ENCODE measurements around the gene IFITM5.
"Not testable (repeated sequence)": the region's sequence is repeated elsewhere in the genome, so short reads cannot be mapped to it uniquely, and the experiment has no call there.

IFITM5 gene
- 0 to 0.13 (median 0) reads per million in 9 experiments for total RNA-seq

DNA sequence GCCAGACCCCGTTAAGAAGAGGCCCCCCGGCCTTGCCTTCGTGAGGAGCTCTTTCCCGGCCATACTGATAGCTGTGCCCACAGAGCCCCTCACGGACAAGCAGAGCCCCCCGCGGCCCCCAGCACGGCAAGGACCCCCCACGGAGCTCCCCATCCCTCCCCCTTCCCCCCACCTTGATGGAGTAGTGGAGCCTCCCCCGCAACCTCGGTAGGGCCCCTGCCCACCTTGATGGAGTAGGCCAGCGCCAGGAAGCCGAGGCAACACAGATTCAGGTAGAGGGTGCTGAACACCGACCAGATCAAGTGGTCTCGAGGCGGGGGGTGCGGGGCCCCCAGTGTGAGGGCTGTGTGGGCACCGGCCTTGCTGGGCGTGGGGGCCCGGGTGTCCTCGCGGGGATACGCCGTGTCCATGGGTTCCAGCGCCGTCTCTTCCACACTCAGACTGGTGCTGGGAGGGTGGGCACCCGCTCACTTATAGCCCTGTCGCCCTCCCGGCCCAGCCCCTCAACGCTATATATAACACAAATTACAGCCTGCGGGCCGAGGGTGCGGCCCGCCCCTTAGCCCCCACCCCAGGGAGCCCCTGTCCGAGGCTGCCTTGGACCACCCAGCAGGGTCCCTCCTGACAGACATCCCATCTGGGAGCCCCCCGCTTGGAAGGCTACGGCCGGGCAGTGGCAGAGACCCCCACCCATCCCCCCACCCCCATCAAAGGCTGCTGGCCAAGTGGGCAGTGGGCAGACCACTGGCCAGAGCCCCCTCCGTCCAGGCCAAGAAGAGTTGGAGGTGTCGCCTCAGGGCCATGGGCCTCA lies at the start of gene IFITM5:
Gene IFITM5, minus strand, starts transcription at position 446 of the 811 bp plus-strand sequence. Its CDS starts 36 bp downstream, at position 410.
- ATAC-seq (replicated peaks) = no peak
- DNase-seq = no peak
- Mint-ChIP-seq H3K4me3 (no peak within 1 kb of the TSS), H3K4me1 (ENCODE audit: low read depth in 2 of 2) (peaks cover 12 to 21% of the 10 kb centered on the region in 2 donors), H3K27ac (no peak within 1 kb of the TSS), H3K27me3 (peaks cover 4 to 8% of the 10 kb centered on the region in 2 donors), H3K9me3 (no peaks in the 10 kb centered on the region), H3K36me3 (ENCODE audit: insufficient read depth) (peaks cover 12% of the 10 kb centered on the region)

DNA sequence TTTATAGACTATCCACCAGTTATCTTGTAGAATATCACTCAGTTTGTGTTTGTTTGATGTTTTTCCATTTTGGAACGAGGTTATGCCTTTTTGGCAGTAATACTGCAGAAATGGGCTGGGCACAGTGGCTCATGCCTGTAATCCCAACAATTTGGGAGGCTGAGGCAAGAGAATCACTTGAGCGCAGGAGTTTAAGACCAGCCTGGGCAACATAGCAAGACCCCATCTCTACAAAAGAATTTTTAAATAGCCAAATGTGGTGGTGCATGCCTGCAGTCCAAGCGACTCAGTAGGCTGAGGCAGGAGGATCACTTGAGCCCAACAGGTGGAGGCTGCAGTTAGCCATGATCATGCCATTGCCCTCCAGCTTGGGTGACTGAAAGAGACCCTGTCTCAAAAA lies 47.2 kb upstream of the IFITM5 start:
- Mint-ChIP-seq H3K4me1 (ENCODE audit: low read depth in 2 of 2) (peaks cover 20 to 21% of the 10 kb centered on the region in 2 donors), H3K27me3 (no peaks in the 10 kb centered on the region), H3K4me3 (no peak overlapping the region), H3K27ac (no peak overlapping the region), H3K36me3 (ENCODE audit: insufficient read depth) (no peaks in the 10 kb centered on the region), H3K9me3 (no peaks in the 10 kb centered on the region)
- DNase-seq (no peak), ATAC-seq (replicated peaks) (no peak)

DNA sequence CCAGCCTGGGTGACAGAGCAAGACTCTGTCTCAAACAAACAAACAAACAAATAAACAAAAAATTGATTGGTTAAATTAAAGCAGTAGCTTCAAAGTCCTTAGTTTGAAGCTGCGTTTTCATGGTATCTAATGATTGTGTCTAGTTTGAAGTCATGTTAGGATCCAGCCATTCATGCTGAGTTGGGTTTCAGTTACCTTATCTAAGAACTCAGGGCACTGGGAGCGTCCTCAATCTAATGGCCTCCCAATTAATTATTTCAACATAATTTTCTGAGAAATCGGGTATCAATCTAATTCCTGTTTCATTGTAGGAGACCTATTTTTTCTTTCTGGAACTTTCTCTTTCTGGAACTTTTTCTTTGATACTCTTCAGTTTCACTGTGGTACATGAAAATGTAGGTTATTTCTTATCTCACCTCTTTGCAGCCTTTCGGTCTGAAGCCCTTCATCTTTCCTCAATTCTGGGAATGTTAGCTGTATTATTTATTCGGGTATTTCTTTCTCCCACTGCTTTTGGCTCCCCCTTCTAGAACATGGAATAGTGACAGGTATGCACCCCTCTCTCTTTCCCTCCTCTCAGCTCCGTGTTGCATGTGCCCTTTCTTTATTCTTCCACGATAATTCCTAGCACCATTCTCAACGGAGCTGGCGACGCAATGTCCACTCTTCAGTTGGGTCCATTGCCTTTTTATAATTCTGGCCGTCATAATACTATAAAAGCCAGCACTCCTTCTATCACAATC lies 45.7 kb upstream of the IFITM5 start:
- no peak for ATAC-seq (replicated peaks)
- H3K27ac Mint-ChIP-seq = no peak overlapping the region
- H3K4me1 Mint-ChIP-seq (ENCODE audit: low read depth in 2 of 2) = peaks cover 7 to 9% of the 10 kb centered on the region in 2 donors

DNA sequence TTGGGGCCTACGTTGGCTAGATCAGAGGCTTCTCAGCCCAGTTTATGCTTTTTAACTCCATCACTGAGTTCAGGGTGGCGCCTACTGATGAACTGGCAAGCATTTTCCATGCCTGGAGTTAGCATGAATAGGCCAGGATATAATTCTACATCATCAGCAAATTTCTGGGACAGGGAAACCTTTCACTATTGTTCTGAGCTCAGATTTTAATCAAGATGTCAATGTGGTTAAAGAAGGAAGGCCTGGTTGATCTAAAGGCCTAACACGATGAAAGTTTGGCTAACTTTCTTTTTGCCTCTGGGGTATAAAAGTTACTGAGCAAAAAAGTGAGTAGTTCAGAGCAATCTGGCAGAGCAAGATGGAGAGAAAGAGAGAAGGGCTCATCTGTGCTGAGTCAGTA lies 43.0 kb upstream of the IFITM5 start:
- peak overlapping the region in 1 of 2 donors; percentile 31 for H3K4me3 Mint-ChIP-seq
- ATAC-seq (replicated peaks) (no peak), DNase-seq (no peak)
- H3K27ac Mint-ChIP-seq = peak overlapping the region in 1 of 2 donors; percentile 62
- H3K36me3 Mint-ChIP-seq (ENCODE audit: insufficient read depth) = no peaks in the 10 kb centered on the region
- no peaks in the 10 kb centered on the region for H3K9me3 Mint-ChIP-seq
- H3K4me1 Mint-ChIP-seq (ENCODE audit: low read depth in 2 of 2) = peaks cover 4 to 6% of the 10 kb centered on the region in 2 donors
- no peaks in the 10 kb centered on the region for H3K27me3 Mint-ChIP-seq

More for the DNA sequence above, 45.7 kb upstream of the IFITM5 start:
- no peaks in the 10 kb centered on the region for H3K27me3 Mint-ChIP-seq
- no peak overlapping the region for H3K4me3 Mint-ChIP-seq
- H3K9me3 Mint-ChIP-seq = no peaks in the 10 kb centered on the region
- DNase-seq = no peak
- no peaks in the 10 kb centered on the region for H3K36me3 Mint-ChIP-seq (ENCODE audit: insufficient read depth)

DNA sequence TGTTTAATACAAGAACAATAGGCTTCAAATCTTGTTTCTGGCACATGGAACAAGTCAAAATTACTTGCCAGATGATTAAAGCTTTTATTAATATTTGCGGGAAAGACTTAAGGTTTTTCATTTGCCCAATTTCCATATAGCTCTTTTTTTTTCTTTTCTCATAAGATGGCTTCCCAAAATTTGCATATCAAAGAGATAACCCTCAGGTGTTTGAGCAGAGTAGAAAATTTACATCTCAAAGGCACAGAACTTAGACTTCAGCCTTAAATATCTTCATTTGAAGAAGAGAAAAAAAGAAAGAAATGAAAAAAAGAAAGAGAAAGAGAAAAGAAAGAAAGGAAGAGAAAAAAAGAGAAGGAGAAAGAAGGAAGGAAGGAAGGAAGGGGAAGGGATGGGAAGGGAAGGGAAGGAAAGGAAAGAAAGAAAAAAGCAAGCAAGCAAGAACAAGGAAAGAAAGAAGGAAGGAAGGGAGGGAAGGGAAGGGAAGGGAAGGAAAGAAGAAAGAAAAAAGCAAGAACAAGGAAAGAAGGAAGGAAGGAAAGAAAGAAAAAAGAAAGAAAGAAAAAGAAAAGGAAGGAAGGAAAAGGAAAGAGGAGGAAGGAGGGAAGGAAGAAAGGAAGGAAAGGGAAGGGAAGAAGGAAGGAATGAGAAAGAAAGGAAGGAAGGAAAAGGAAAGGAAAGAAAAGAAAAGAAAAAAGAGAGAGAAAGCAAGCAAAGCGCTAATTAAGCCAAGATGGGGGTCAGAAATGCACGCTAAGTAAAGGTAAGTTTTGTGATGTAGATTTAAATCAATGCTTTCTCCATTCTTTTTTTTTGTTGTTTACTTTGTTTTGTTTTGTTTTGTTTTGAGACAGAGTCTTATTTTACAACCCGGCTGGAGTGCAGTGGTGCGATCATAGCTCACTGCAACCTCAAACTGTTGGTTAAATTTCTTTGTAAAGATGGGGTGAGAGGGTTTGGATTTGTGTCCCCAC lies 41.5 kb upstream of the IFITM5 start:
- DNase-seq (no peak), ATAC-seq (replicated peaks) (no peak)
- no peak overlapping the region for H3K27ac Mint-ChIP-seq
- peaks cover 12% of the 10 kb centered on the region in 2 donors for H3K4me1 Mint-ChIP-seq (ENCODE audit: low read depth in 2 of 2)
- no peaks in the 10 kb centered on the region for H3K9me3 Mint-ChIP-seq
- no peaks in the 10 kb centered on the region for H3K36me3 Mint-ChIP-seq (ENCODE audit: insufficient read depth)
- no peaks in the 10 kb centered on the region for H3K27me3 Mint-ChIP-seq
- H3K4me3 Mint-ChIP-seq = no peak overlapping the region

DNA sequence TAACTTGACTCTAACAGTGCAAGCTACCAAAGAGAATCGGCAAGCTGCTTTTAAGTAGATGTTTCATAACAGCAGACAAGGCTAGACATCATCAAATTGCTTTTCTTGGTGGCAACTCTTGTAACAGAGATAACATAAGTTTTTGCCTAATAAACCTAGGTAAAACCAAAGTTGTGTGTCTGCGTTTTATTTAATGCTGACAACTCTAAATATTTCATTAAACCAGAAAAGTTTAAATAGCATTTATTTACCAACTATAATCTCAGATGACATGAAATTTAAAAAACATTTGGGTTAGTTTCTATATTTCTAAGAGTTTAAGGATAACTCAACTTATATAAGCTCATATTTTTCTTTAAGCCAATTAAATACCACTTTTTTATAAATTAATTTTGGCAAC lies 40.6 kb upstream of the IFITM5 start:
- ATAC-seq (replicated peaks) (no peak), DNase-seq (no peak)
- peaks cover 2% of the 10 kb centered on the region for H3K36me3 Mint-ChIP-seq (ENCODE audit: insufficient read depth)
- no peak overlapping the region for H3K4me3 Mint-ChIP-seq
- H3K27me3 Mint-ChIP-seq = no peaks in the 10 kb centered on the region
- H3K27ac Mint-ChIP-seq = no peak overlapping the region
- H3K4me1 Mint-ChIP-seq (ENCODE audit: low read depth in 2 of 2) = peaks cover 12 to 14% of the 10 kb centered on the region in 2 donors
- H3K9me3 Mint-ChIP-seq = no peaks in the 10 kb centered on the region

DNA sequence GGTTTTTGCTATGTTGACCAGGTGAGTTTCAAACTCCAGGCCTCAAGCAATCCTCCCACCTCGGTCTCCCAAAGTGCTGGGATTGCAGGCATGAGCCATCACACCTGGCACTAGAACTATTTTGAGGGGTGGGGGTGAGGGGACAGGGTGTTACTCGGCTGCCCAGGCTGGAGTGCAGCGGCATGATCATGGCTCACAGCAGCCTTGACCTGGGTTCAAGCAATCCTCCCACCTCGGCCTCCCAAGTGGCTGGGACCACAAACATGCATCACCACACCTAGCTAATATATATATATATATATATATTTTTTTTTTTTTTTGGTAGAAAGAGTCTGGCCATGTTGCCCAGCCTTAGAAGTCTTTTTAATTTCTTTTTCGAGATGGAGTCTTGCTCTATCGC lies 38.4 kb upstream of the IFITM5 start:
- H3K4me1 Mint-ChIP-seq (ENCODE audit: low read depth in 2 of 2) = peaks cover 17 to 20% of the 10 kb centered on the region in 2 donors
- DNase-seq (no peak), ATAC-seq (replicated peaks) (no peak)
- no peak overlapping the region for H3K4me3 Mint-ChIP-seq
- H3K27me3 Mint-ChIP-seq = no peaks in the 10 kb centered on the region
- no peaks in the 10 kb centered on the region for H3K9me3 Mint-ChIP-seq
- H3K36me3 Mint-ChIP-seq (ENCODE audit: insufficient read depth) = peaks cover 2% of the 10 kb centered on the region
- no peak overlapping the region for H3K27ac Mint-ChIP-seq

DNA sequence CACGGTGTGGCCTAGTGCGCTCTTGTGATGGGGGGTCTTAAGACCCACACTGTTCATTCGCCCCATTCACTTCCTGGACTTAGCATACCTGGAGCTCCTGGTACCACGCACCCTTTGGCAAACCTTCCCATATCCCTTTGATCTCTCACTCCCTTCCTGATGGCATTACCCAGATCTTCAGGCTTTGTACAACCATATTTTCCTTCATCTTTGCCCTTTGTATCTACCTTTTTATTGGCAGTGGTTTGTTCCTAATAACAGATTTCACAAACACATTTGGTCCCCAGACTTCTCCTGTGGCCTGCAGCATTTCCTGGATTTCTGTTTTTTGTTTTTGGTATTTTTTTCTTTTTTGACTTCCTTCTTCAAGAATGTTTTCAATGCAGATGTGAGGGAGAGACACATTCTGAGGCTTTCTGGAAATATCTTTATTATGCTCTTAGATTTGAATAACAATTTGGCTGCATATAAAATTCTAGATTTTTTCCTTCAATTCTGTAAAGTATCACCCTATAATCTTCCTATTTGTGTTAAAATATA lies 37.4 kb upstream of the IFITM5 start:
- Mint-ChIP-seq H3K4me1 (ENCODE audit: low read depth in 2 of 2) (peaks cover 18 to 25% of the 10 kb centered on the region in 2 donors), H3K36me3 (ENCODE audit: insufficient read depth) (peaks cover 2% of the 10 kb centered on the region), H3K9me3 (no peaks in the 10 kb centered on the region), H3K27ac (no peak overlapping the region), H3K4me3 (no peak overlapping the region), H3K27me3 (no peaks in the 10 kb centered on the region)
- ATAC-seq (replicated peaks) (no peak), DNase-seq (no peak)

DNA sequence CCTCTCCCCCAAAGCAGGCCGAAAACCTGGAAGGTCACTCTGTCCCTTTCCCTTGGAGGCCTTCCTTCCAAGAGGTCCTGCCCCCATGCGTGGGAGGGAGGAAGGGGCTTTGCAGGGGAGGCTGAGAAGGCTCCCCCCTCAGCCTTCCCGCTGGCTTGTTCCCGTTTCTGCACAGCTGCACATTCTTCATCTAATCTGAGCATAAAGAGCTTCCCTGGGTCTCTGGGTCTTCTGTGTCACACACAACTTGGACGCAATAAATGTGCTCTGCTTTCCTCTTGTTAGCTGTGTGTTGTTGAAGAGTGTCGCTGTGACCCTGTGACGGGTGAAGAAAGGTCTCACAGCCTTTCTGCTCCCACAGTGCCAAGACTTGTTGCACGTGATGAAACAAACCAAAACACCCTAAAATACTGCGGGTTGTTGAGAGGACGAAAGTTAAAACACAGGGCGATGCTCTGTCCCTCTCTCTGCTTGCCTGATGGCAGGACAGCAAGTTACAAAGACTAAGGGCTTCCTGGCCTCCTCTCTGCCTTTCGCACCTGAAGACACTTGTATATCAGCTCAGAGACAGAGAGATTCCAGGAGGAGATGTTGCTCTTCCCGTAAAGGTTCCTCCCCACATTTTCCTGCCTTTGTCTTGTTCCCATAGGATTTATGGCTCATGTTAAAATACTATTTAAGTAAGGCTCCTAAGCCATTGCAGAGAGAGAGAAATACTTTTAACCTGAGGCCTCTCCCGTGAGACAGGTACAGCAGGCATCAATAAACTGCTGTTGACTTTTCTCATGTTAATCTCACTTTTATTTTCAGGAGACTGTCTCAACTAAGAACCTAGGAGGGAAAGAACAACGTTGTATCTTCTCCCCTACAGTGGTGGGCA lies 36.7 kb upstream of the IFITM5 start:
- no peak for ATAC-seq (replicated peaks)
- H3K36me3 Mint-ChIP-seq (ENCODE audit: insufficient read depth) = peaks cover 3% of the 10 kb centered on the region
- peaks cover 24 to 32% of the 10 kb centered on the region in 2 donors for H3K4me1 Mint-ChIP-seq (ENCODE audit: low read depth in 2 of 2)
- H3K27ac Mint-ChIP-seq = peak overlapping the region in 1 of 2 donors; percentile 66
- no peak for DNase-seq
- no peaks in the 10 kb centered on the region for H3K9me3 Mint-ChIP-seq
- no peaks in the 10 kb centered on the region for H3K27me3 Mint-ChIP-seq
- no peak overlapping the region for H3K4me3 Mint-ChIP-seq

DNA sequence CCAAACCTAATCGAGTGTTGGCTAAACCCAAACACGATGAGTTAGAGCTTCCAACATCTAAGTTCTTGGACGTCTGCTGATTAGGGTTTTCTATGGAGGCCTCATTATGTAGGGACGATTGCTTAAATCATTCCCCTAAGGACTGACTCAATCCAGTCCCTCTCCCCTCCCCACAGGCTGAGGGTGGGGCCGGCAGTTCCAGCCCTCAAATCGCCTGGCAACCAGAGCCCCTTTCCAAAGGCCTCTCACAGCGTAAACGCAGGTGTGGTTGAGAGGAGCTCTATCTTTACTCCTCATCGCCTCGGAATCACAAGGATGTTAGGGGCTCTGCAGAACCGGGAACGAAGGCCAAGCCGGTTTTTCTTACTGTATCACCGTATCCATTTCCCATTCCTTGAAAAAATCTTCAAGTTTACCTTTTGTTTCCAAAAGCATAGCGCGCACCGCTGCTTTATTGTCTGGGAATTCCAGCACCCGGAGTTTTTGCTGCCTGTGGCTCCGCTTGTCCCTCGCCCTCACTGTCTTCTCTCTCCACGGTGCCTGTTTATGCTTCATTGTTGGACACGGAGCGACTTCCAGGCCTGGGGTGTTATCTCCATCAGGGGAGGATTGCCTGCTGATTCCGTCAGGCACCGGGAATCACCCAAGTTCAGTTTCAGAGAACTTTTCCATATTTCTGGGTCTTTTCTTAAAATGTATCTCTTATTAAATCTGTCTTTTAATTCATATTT lies 35.1 kb upstream of the IFITM5 start:
- Mint-ChIP-seq H3K4me1 (ENCODE audit: low read depth in 2 of 2) (peaks cover 38 to 42% of the 10 kb centered on the region in 2 donors), H3K27me3 (no peaks in the 10 kb centered on the region), H3K9me3 (no peaks in the 10 kb centered on the region), H3K36me3 (ENCODE audit: insufficient read depth) (peaks cover 6% of the 10 kb centered on the region), H3K4me3 (no peak overlapping the region), H3K27ac (no peak overlapping the region)
- DNase-seq = no peak
- no peak for ATAC-seq (replicated peaks)

DNA sequence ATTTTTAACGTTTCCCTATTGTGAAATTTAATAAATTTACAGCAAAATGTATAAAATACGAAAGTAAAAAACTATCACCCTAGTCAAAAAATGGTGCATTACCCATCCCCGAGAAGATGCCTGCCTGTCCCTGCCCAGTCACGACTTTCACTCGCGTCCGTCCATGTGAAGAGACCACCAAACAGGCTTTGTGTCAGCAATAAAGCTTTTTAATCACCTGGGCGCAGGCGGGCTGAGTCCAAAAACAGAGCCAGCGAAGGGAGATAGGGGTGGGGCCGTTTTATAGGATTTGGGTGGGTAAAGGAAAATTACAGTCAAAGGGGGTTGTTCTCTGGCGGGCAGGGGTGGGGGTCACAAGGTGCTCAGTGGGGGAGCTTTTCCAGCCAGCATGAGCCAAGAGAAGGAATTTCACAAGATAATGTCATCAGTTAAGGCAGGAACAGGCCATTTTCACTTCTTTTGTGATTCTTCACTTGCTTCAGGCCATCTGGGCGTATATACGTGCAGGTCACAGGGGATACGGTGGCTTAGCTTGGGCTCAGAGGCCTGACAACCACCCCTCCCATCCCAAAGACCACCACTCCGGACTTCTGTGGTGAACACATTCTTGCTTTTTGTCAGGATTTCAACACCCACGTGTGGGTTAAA lies 34.4 kb upstream of the IFITM5 start:
- H3K27me3 Mint-ChIP-seq; H3K4me3 Mint-ChIP-seq; H3K27ac Mint-ChIP-seq; H3K36me3 Mint-ChIP-seq (ENCODE audit: insufficient read depth); ATAC-seq (replicated peaks); H3K9me3 Mint-ChIP-seq; DNase-seq: not testable (repeated sequence)
- peaks cover 43 to 47% of the 10 kb centered on the region in 2 donors for H3K4me1 Mint-ChIP-seq (ENCODE audit: low read depth in 2 of 2)
